Neural cell (in vitro differentiated cells): ENCODE results near the gene JADE1. TPM values are rescaled to one million over a fixed set of nuclear protein-coding genes. Genes with fewer than 3 reads are reported as not detected.

ENCODE experiments used
- H2AFZ ChIP-seq: fragments of 200-600, 300-800 bp; sonication (generic), shearing (Covaris generic); 2 replicates; pipeline ENCODE4 v1.6.0; 2014; ENCODE audit warnings: low read depth, mild to moderate bottlenecking, antibody characterized with exemption, low read length, moderate library complexity
- H3F3A ChIP-seq: fragments of 200-600 bp; shearing (Covaris generic); 2 replicates; pipeline ENCODE4 v1.6.1; 2016; ENCODE audit warnings: mild to moderate bottlenecking, moderate library complexity, mixed read lengths, antibody characterized with exemption, low read length; ENCODE audit not compliant: insufficient read depth, poor library complexity, severe bottlenecking
- H3K27ac ChIP-seq: fragments of 200-600, 300-800 bp; sonication (generic), shearing (Covaris generic); 2 replicates; pipeline ENCODE4 v1.5.1; 2014; ENCODE audit warnings: mild to moderate bottlenecking, low read length, moderate library complexity
- H3K27me3 ChIP-seq: fragments of 300-800, 200-600 bp; sonication (generic), shearing (Covaris generic); 2 replicates; pipeline ENCODE4 v1.6.0; 2014; ENCODE audit warnings: mild to moderate bottlenecking, low read depth, low read length, moderate library complexity; ENCODE audit not compliant: insufficient read depth
- H3K36me3 ChIP-seq: fragments of 300-800, 200-600 bp; sonication (generic), shearing (Covaris generic); 2 replicates; pipeline ENCODE4 v1.5.1; 2014; ENCODE audit warnings: mild to moderate bottlenecking, antibody characterized with exemption, low read length, moderate library complexity; ENCODE audit not compliant: insufficient read depth
- H3K4me2 ChIP-seq: fragments of 300-800, 200-600 bp; sonication (generic), shearing (Covaris generic); 2 replicates; pipeline ENCODE4 v1.6.0; 2014; ENCODE audit warnings: mild to moderate bottlenecking, low read length
- H3K4me3 ChIP-seq: fragments of 300-800, 200-600 bp; sonication (generic), shearing (Covaris generic); 2 replicates; pipeline ENCODE4 v1.5.1; 2014; ENCODE audit warnings: mild to moderate bottlenecking, low read length, moderate library complexity
- H3K79me2 ChIP-seq: fragments of 200-600 bp; shearing (Covaris generic); replicated peaks from 2 replicates; pipeline ENCODE4 v1.6.0; 2014; ENCODE audit warnings: mild to moderate bottlenecking, low read length, moderate library complexity; ENCODE audit not compliant: insufficient read depth
- H3K9ac ChIP-seq: fragments of 300-800, 200-600 bp; sonication (generic), shearing (Covaris generic); 2 replicates; pipeline ENCODE4 v1.6.1; 2016; ENCODE audit warnings: mild to moderate bottlenecking, low read length, mixed read lengths
- H3K9me2 ChIP-seq: fragments of 200-600 bp; shearing (Covaris generic); 2 replicates; pipeline ENCODE4 v1.6.1; 2016; ENCODE audit warnings: mild to moderate bottlenecking, low read length, mixed read lengths; ENCODE audit not compliant: insufficient read depth
- H3K9me3 ChIP-seq: fragments of 200-600, 300-800 bp; sonication (generic), shearing (Covaris generic); 2 replicates; pipeline ENCODE4 v1.6.1; 2016; ENCODE audit warnings: mild to moderate bottlenecking, mixed run types, low read length, moderate library complexity, mixed read lengths
- H4K20me1 ChIP-seq: fragments of 200-600 bp; shearing (Covaris generic); 2 replicates; pipeline ENCODE4 v1.6.1; 2016; ENCODE audit warnings: mild to moderate bottlenecking, mixed run types; ENCODE audit not compliant: insufficient read depth
- EP300 ChIP-seq: fragments of 450-650 bp; conservative IDR thresholded peaks from 2 replicates; pipeline ENCODE4 v1.6.1; 2014; ENCODE audit warnings: antibody characterized with exemption, mild to moderate bottlenecking, moderate library complexity; ENCODE audit not compliant: poor library complexity, severe bottlenecking
- EZH2 ChIP-seq: fragments of 200-600, 300-800 bp; shearing (Covaris generic), sonication (generic); IDR thresholded peaks from 2 replicates; pipeline ENCODE4 v1.6.1; 2014; ENCODE audit warnings: antibody characterized with exemption, low read length, borderline replicate concordance, mild to moderate bottlenecking; ENCODE audit not compliant: insufficient read depth, poor library complexity, severe bottlenecking
- MXI1 ChIP-seq: fragments of 450-650 bp; conservative IDR thresholded peaks from 2 replicates; pipeline ENCODE4 v1.6.1; 2014; ENCODE audit warnings: antibody characterized with exemption, mild to moderate bottlenecking; ENCODE audit not compliant: poor library complexity, severe bottlenecking
- POLR2AphosphoS5 ChIP-seq: IDR thresholded peaks from 2 replicates; pipeline ENCODE4 v1.6.1; 2012
- RAD21 ChIP-seq: fragments of 450-650 bp; conservative IDR thresholded peaks from 2 replicates; pipeline ENCODE4 v1.6.1; 2014; ENCODE audit warnings: antibody characterized with exemption, mild to moderate bottlenecking, moderate library complexity
- SMC3 ChIP-seq: fragments of 450-650 bp; conservative IDR thresholded peaks from 2 replicates; pipeline ENCODE4 v1.6.1; 2014; ENCODE audit warnings: antibody characterized with exemption, mild to moderate bottlenecking, moderate library complexity; ENCODE audit not compliant: poor library complexity
- TAF1 ChIP-seq: IDR thresholded peaks from 2 replicates; pipeline ENCODE4 v1.6.1; 2012; ENCODE audit warnings: low read depth
- polyA plus RNA-seq: library from polyadenylated mRNA; depleted of rRNA; stranded (reverse); fragments of >200 nt; gene quantifications from 2 replicates; pipeline ENCODE4 v1.2.3, GENCODE V29; 2014
- TF ChIP-seq, protein P1 (sequence below): IDR thresholded peaks from 2 replicates; pipeline ENCODE4 v1.6.1; 2012; ENCODE audit warnings: borderline replicate concordance
- TF ChIP-seq, protein P2 (sequence below): fragments of 450-650 bp; IDR thresholded peaks from 2 replicates; pipeline ENCODE4 v1.5.1; 2014; ENCODE audit warnings: antibody characterized with exemption, mild to moderate bottlenecking, moderate library complexity; ENCODE audit not compliant: poor library complexity, severe bottlenecking

Gene JADE1
- polyA plus RNA-seq, 1 donor from 2014 or later: 14.5 TPM

DNA sequence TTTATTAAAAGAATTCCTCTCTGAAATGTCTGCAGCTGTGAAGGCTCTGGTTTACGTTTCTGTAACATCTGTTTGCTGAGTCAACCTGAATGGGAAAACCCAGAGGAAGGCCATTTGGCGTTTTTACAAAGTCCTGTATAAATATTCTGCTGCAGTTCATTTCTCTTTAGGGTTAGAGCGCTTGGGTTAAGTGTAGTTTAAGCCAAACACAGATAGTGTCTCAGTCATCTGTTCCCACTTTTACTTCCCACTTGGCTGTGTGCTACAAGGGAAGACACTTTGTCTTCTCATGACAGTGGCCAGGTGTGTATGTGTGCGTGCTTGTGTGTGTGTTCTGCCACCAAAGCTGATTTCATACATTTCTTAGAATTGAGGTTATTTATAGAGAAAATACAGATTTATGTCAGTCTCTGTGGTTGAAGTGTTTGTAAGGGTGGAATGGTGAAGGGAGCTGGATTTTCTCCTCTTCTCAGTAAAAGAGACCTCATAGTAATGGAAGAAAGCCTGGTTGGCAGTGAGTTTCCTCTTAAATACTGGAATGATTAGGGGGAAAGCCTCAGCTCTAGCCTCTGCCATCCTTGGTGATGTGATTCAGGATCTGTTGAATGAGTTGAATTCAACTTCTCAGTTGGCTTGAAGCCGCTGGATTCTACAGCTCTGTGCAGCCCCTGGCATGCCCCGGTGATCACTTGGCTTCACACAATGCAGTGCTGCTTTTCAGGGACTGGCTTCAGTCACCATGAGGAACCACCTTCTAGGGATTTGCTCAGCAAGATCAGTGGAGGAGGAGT lies 50.6 kb downstream of the JADE1 start:
- H3K79me2 ChIP-seq: no peaks in the 10 kb centered on the region
- no peak for TF ChIP-seq EP300
- H3K27ac ChIP-seq: no peak overlapping the region
- no peak overlapping the region for H3K9ac ChIP-seq
- H3K9me2 ChIP-seq: no peaks in the 10 kb centered on the region
- H2AFZ ChIP-seq: no peak overlapping the region
- H3K27me3 ChIP-seq: no peaks in the 10 kb centered on the region
- no peak overlapping the region for H3K4me3 ChIP-seq
- H3K9me3 ChIP-seq: no peaks in the 10 kb centered on the region
- H3K36me3 ChIP-seq: no peaks in the 10 kb centered on the region
- no peaks in the 10 kb centered on the region for H4K20me1 ChIP-seq
- no peaks in the 10 kb centered on the region for H3F3A ChIP-seq
- H3K4me2 ChIP-seq: no peak overlapping the region

GRCh38 chr4:128861856-128862518 lies 52.5 kb downstream of the JADE1 start:
- no peak overlapping the region for H2AFZ ChIP-seq
- no peaks in the 10 kb centered on the region for H3K9me3 ChIP-seq
- no peaks in the 10 kb centered on the region for H3F3A ChIP-seq
- H3K36me3 ChIP-seq: no peaks in the 10 kb centered on the region
- H3K27ac ChIP-seq: no peak overlapping the region
- no peak overlapping the region for H3K4me2 ChIP-seq
- H3K9ac ChIP-seq: no peak overlapping the region
- H3K79me2 ChIP-seq: no peaks in the 10 kb centered on the region
- H3K27me3 ChIP-seq: no peaks in the 10 kb centered on the region
- H4K20me1 ChIP-seq: no peaks in the 10 kb centered on the region
- H3K9me2 ChIP-seq: no peaks in the 10 kb centered on the region
- no peak for TF ChIP-seq MXI1
- TF ChIP-seq, protein P1, sequence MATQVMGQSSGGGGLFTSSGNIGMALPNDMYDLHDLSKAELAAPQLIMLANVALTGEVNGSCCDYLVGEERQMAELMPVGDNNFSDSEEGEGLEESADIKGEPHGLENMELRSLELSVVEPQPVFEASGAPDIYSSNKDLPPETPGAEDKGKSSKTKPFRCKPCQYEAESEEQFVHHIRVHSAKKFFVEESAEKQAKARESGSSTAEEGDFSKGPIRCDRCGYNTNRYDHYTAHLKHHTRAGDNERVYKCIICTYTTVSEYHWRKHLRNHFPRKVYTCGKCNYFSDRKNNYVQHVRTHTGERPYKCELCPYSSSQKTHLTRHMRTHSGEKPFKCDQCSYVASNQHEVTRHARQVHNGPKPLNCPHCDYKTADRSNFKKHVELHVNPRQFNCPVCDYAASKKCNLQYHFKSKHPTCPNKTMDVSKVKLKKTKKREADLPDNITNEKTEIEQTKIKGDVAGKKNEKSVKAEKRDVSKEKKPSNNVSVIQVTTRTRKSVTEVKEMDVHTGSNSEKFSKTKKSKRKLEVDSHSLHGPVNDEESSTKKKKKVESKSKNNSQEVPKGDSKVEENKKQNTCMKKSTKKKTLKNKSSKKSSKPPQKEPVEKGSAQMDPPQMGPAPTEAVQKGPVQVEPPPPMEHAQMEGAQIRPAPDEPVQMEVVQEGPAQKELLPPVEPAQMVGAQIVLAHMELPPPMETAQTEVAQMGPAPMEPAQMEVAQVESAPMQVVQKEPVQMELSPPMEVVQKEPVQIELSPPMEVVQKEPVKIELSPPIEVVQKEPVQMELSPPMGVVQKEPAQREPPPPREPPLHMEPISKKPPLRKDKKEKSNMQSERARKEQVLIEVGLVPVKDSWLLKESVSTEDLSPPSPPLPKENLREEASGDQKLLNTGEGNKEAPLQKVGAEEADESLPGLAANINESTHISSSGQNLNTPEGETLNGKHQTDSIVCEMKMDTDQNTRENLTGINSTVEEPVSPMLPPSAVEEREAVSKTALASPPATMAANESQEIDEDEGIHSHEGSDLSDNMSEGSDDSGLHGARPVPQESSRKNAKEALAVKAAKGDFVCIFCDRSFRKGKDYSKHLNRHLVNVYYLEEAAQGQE: no peak
- TF ChIP-seq RAD21: no peak
- TF ChIP-seq EZH2: no peak
- TF ChIP-seq POLR2AphosphoS5: no peak
- no peak for TF ChIP-seq SMC3
- TF ChIP-seq, protein P2, sequence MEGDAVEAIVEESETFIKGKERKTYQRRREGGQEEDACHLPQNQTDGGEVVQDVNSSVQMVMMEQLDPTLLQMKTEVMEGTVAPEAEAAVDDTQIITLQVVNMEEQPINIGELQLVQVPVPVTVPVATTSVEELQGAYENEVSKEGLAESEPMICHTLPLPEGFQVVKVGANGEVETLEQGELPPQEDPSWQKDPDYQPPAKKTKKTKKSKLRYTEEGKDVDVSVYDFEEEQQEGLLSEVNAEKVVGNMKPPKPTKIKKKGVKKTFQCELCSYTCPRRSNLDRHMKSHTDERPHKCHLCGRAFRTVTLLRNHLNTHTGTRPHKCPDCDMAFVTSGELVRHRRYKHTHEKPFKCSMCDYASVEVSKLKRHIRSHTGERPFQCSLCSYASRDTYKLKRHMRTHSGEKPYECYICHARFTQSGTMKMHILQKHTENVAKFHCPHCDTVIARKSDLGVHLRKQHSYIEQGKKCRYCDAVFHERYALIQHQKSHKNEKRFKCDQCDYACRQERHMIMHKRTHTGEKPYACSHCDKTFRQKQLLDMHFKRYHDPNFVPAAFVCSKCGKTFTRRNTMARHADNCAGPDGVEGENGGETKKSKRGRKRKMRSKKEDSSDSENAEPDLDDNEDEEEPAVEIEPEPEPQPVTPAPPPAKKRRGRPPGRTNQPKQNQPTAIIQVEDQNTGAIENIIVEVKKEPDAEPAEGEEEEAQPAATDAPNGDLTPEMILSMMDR: no peak
- TF ChIP-seq EP300: no peak
- no peak for TF ChIP-seq TAF1
- no peak overlapping the region for H3K4me3 ChIP-seq
